Fibroblast of skin of scalp (primary cell): ENCODE results near the gene AFAP1L2.

Experiments used
- DNase-seq: peaks from one replicate; pipeline ENCODE4 v3.0.0-alpha.2; 2013

Gene AFAP1L2

GRCh38 chr10:114412907-114413797, 8.8 kb upstream of the AFAP1L2 start:
- peak; percentile 38 for DNase-seq

- no peak for DNase-seq
Measured at GRCh38 chr10:114408968-114409444, 4.7 kb upstream of the AFAP1L2 start.

- no peak for DNase-seq
Measured at GRCh38 chr10:114408112-114408967, 4.0 kb upstream of the AFAP1L2 start.

GRCh38 chr10:114406455-114406854, 2.2 kb upstream of the AFAP1L2 start:
- no peak for DNase-seq

- no peak for DNase-seq
Measured at GRCh38 chr10:114405011-114405350, 679 bp upstream of the AFAP1L2 start.

GRCh38 chr10:114403541-114404161, 651 bp downstream of the AFAP1L2 start:
- no peak for DNase-seq

DNA sequence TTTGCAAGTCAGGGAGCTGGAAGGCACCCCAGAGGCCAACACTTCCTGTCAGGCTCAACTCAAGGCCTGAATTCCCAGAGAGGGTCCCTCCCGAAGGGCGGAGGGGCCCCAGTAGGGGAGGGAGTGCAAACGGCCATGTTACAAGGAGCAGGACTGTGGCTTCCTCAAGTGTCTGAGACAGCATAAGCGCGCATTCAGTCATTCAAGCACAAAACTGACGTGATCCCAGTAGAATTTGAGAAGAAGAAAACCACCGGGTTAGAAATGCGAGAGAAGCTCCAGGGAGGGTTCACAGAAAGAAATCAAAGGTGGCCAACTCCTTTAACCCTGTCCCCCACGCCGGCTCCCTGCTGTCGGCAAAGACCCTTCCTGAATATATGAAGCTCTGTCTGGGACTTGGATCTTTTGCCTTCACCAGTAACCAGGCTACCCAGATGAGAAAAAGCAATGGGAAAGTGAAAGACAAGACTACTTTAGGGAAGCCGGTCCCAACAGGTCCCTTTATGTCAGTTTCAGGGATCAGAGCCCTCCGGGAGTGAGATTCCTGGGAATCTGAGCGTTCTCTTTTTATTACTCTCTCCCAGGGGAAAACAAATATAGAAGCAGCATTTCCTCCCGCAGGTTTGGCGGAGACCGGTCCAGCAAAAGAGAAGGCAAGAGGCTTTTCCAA, 1.3 kb downstream of the AFAP1L2 start:
- no peak for DNase-seq

GRCh38 chr10:114402233-114402632, 2.1 kb downstream of the AFAP1L2 start:
- DNase-seq = no peak

- DNase-seq = peak; percentile 66
Measured at GRCh38 chr10:114401195-114401791, 3.0 kb downstream of the AFAP1L2 start.

DNA sequence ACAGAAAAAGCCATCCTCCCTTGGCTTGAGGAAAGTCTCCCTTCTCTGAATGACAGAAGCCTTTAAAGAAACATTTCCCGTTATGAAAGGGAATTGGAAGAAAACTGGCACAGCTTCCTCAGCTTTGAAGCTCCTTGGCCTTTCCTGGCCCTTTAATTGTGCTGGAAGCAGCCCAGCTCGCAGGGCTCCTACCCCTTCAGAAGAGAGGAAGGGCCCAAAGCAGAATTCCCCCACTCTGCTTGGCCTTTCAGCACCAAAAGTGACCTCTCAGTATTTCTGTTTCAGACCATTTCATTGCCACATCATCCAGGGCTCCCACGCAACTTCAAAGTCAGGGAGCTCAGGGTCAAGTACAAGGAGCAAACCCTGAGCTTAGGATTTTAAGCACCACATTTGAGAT, 4.2 kb downstream of the AFAP1L2 start:
- DNase-seq = no peak

DNA sequence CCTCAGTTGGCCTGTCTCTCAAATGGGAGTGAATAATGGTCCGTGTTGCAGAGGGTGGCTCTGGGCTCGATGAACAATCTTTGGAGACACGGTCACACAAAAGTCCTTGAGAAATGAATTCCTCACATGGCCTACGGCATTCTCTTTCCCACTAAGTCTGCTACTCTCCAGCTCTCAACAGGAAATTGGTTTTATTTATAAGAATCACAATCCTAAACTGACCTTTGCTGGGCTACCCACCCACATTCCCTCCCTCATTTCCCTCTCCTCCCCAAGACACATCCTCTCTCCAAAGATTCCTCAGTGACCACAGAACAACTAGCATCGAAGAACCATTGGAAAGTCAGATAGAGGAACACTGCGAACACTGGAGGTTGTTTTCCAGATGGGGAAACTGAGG, 4.7 kb downstream of the AFAP1L2 start:
- DNase-seq = no peak

- DNase-seq = no peak
Measured at GRCh38 chr10:114398587-114399331, 5.5 kb downstream of the AFAP1L2 start.

GRCh38 chr10:114397651-114398145, 6.6 kb downstream of the AFAP1L2 start:
- DNase-seq = no peak

DNA sequence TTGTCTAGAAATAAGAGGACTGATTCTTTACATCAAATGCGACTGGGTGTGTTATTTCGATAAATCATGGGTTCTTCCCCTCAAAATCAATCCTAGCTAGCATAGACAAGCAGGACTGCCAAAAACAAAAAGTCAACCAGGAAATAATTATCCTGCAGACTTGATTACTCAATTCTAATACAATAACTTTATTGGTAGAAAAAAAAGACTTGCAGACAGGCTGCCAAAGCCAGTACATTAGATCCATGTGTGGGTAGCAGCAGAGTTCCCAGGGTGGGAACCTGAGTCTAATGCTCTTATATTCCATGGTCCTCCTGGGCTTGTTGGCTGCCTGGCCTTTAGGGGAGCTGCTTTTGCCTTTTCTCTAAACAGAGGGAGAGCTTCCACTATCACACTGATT, 7.8 kb downstream of the AFAP1L2 start:
- no peak for DNase-seq

GRCh38 chr10:114395366-114396022, 8.8 kb downstream of the AFAP1L2 start:
- no peak for DNase-seq

- no peak for DNase-seq
Measured at GRCh38 chr10:114394531-114394930, 9.8 kb downstream of the AFAP1L2 start.

- no peak for DNase-seq
Measured at GRCh38 chr10:114393886-114394285, 10.4 kb downstream of the AFAP1L2 start.

- DNase-seq = no peak
Measured at GRCh38 chr10:114393482-114393881, 10.8 kb downstream of the AFAP1L2 start.

GRCh38 chr10:114392112-114392835, 12.0 kb downstream of the AFAP1L2 start:
- no peak for DNase-seq

- DNase-seq = no peak
Measured at GRCh38 chr10:114391599-114391998, 12.7 kb downstream of the AFAP1L2 start.
